Inferior parietal cortex (tissue), 1 donor: Measurements from ENCODE around the gene CCDC39.
"Not testable (repeated sequence)": the region's sequence is repeated elsewhere in the genome, so short reads cannot be mapped to it uniquely, and the experiment has no call there.

Experiments used
- DNase-seq: peaks from one replicate; pipeline ENCODE4 v3.0.0-alpha.2; 2016; ENCODE audit errors: extremely low spot score

CCDC39 gene

GRCh38 chr3:180624714-180625113, 54.6 kb downstream of the CCDC39 start:
- no peak for DNase-seq

- no peak for DNase-seq
Measured at GRCh38 chr3:180619723-180620122, 59.6 kb downstream of the CCDC39 start.

GRCh38 chr3:180618563-180618962, 60.7 kb downstream of the CCDC39 start:
- not testable (repeated sequence) for DNase-seq

- DNase-seq = no peak
Measured at GRCh38 chr3:180617049-180617448, 62.2 kb downstream of the CCDC39 start.

GRCh38 chr3:180615954-180616353, 63.3 kb downstream of the CCDC39 start:
- no peak for DNase-seq

GRCh38 chr3:180612364-180612763, 66.9 kb downstream of the CCDC39 start:
- DNase-seq = no peak

- no peak for DNase-seq
Measured at GRCh38 chr3:180611006-180611405, 68.3 kb downstream of the CCDC39 start.

GRCh38 chr3:180601688-180602666, 77.3 kb downstream of the CCDC39 start, which contains the start of gene TTC14:
Gene TTC14 (plus strand): TSS chr3:180602163. CDS start chr3:180602262, 99 bp downstream.
- peak; percentile 95 for DNase-seq

- DNase-seq = no peak
Measured at GRCh38 chr3:180600473-180600872, 78.8 kb downstream of the CCDC39 start.

- no peak for DNase-seq
Measured at GRCh38 chr3:180595559-180595935, 83.7 kb downstream of the CCDC39 start.

GRCh38 chr3:180594631-180595558, 84.4 kb downstream of the CCDC39 start:
- DNase-seq = peak; percentile 75

GRCh38 chr3:180593631-180594030, 85.7 kb downstream of the CCDC39 start:
- not testable (repeated sequence) for DNase-seq

GRCh38 chr3:180590396-180590795, 88.9 kb downstream of the CCDC39 start:
- no peak for DNase-seq

- no peak for DNase-seq
Measured at GRCh38 chr3:180580934-180581333, 98.4 kb downstream of the CCDC39 start.

GRCh38 chr3:180575571-180575970, 103.7 kb downstream of the CCDC39 start:
- DNase-seq = no peak

- peak; percentile 16 for DNase-seq
Measured at GRCh38 chr3:180571831-180572598, 107.3 kb downstream of the CCDC39 start.

GRCh38 chr3:180570238-180570637, 109.1 kb downstream of the CCDC39 start:
- DNase-seq = no peak

GRCh38 chr3:180564676-180565075, 114.6 kb downstream of the CCDC39 start:
- no peak for DNase-seq
